Measurements from ENCODE around the gene LEP.

Gene LEP

GRCh38 chr7:128240696-128241386, at the start of gene LEP:
LEP (plus strand) TSS chr7:128241278; CDS start chr7:128252019, 10,741 bp downstream.
- DNase-seq = no peak

GRCh38 chr7:128192497-128193142, 48.5 kb upstream of the LEP start:
- DNase-seq = no peak

- DNase-seq = no peak
Observed at GRCh38 chr7:128194533-128195282, 46.4 kb upstream of the LEP start.

GRCh38 chr7:128197589-128197988, 43.5 kb upstream of the LEP start:
- no peak for DNase-seq

GRCh38 chr7:128197989-128198580, 43.0 kb upstream of the LEP start:
- no peak for DNase-seq

- no peak for DNase-seq
Observed at GRCh38 chr7:128200376-128200775, 40.7 kb upstream of the LEP start.

DNA sequence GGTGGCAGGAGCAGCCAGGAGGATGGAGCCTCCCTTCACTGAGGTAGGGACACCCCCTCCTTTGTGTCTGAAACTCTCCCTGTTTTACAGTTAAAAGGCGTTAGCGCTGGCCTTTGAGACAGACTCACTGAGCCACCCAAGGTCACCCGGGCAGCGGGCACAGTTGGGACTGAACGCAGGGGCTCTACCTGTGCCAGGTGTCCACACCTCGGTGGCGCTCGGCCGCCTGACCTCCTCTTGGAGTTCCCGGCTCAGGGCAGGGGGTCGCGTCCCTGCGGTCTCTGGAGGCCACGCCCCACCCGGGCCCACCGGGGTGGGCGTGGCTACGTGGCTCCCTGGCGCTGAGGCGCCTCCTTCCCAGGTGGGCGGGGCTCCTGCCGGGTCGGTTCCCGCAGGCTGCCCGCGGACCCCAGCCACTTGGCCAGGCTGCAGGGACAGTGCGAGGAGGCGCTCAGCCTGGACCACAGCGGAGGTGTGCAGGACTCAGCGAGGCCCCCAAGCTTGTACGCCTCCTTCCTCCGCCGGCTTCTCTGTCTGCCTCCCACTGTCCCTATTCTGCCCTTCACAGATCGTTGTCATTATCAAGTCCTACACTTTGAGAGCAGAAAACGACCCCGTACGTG, 39.9 kb upstream of the LEP start:
- DNase-seq = no peak

GRCh38 chr7:128201690-128202085, 39.4 kb upstream of the LEP start:
- DNase-seq = no peak

DNA sequence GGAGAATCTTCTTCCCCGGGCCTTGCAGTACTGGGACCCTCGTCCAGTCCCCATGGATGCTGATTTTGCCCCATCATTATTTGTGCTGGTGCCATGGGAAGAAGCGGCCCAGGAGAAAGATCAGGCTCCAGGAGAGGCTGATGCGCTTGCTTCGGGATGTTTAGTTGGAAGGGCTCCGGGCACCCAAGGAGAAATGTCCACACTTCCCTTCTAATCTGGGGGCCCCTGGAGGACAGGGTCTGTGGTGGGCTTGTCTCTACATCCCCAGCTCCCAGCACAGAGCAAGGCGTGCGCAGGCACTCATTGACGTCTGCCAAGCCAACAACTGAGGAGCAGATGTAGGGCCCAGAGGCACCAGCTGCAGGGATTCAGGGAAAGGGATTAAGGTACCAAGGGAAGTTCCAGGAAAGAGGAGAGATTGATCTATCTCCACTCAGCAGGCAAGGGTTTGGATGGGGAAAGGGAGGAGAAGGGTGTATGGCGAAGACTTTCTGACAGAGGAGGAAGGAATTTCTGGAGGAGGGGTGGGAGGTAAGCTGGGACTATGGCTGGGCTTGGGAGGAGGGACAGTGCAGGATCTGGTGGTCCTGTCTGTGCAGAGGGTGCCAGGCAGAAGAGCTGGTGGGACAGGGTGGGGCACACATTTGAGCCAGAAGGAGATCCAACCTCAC, 38.7 kb upstream of the LEP start:
- no peak for DNase-seq

GRCh38 chr7:128203047-128203491, 38.0 kb upstream of the LEP start:
- no peak for DNase-seq

- DNase-seq = no peak
Observed at GRCh38 chr7:128203710-128204214, 37.3 kb upstream of the LEP start.

- no peak for DNase-seq
Observed at GRCh38 chr7:128204455-128204854, 36.6 kb upstream of the LEP start.

GRCh38 chr7:128205068-128205467, 36.0 kb upstream of the LEP start:
- DNase-seq = no peak

- no peak for DNase-seq
Observed at GRCh38 chr7:128206017-128206746, 34.9 kb upstream of the LEP start.

DNA sequence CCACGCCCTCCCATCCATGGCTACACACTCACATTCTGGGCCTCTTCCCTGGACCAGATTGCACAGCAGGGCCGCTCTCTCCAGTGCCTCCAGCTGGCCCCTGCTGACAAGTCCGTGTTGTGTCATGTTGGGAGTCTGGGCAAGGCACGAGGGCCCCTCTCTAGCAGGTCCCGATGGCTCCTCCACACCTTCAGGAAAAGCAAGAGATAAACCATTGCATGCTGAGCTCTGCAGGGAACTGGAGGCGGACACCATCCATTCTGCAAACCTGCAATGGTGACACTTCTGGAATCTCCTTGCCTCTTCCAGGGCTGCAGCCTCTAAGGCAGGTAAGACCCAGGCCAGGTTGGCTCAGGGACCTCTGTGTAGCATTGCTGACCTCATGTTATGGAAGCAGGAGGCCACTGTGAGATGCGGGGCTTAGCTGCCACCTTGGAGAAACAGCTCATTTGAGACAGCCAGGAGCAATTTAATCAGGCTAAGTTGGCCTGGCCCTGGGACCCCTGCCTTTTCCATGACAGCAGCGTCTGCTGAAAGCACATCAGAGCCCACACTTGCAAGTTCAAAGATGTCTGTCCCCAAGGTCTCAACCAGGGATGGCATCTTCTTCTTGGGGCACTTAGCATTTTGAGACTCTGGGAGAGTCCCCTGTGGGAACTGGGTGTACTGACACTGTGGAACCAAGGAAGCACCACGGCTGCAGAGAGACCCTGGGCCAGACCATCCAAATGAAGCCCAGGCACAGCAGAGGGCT, 34.2 kb upstream of the LEP start:
- no peak for DNase-seq

DNA sequence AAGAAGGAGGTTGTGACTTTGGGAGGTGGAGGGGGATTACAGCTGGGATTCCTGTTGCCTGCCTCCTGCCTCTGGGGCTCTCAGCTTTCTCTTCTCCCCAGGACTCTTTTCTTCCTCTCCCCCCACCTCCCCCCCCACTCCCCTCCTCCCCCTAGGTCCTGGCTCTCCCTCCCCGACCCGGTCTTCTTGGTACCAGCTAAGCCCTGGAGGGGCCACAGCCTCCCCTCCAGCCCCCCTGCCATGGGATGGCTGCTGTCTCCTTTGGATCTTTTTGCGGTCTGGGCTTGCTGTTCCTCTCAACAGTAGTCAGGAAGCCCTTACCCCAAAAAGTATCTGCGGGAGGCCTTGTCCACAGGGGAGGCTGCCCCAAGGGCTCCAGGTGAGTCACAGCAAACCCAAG, 33.5 kb upstream of the LEP start:
- no peak for DNase-seq

- DNase-seq = peak; percentile 51
Observed at GRCh38 chr7:128209229-128210035, 31.6 kb upstream of the LEP start.

- no peak for DNase-seq
Observed at GRCh38 chr7:128210036-128210347, 31.1 kb upstream of the LEP start.

- DNase-seq = peak; percentile 83
Observed at GRCh38 chr7:128210590-128211570, 30.2 kb upstream of the LEP start.

All from DMS79 (cell line).